Hepatocyte (in vitro differentiated cells): ENCODE results near the gene PSME1. TPM values are rescaled to one million over a fixed set of nuclear protein-coding genes. Genes with fewer than 3 reads are reported as not detected.

ENCODE experiments used
- DNase-seq: peaks from one replicate; pipeline ENCODE4 v3.0.0-alpha.2; 2016; ENCODE audit warnings: low spot score
- H2AFZ ChIP-seq: fragments of 200-600 bp; sonication (generic); 2 replicates; pipeline ENCODE4 v1.6.0; 2016; ENCODE audit warnings: antibody characterized with exemption, mild to moderate bottlenecking
- H3K27ac ChIP-seq: fragments of 200-600 bp; sonication (generic); 2 replicates; pipeline ENCODE4 v1.5.1; 2016; ENCODE audit warnings: mild to moderate bottlenecking
- H3K27me3 ChIP-seq: fragments of 200-600 bp; sonication (generic); 2 replicates; pipeline ENCODE4 v1.6.1; 2016
- H3K36me3 ChIP-seq: fragments of 200-600 bp; sonication (generic); replicated peaks from 2 replicates; pipeline ENCODE4 v1.5.1; 2016; ENCODE audit warnings: low read depth; ENCODE audit not compliant: insufficient read depth
- H3K4me1 ChIP-seq: fragments of 200-600 bp; sonication (generic); 2 replicates; pipeline ENCODE4 v1.5.1; 2016; ENCODE audit warnings: mild to moderate bottlenecking, moderate library complexity; ENCODE audit not compliant: insufficient read depth
- H3K4me2 ChIP-seq: fragments of 200-600 bp; sonication (generic); 2 replicates; pipeline ENCODE4 v1.6.0; 2016
- H3K4me3 ChIP-seq: fragments of 200-600 bp; sonication (generic); 2 replicates; pipeline ENCODE4 v1.5.1; 2016; ENCODE audit warnings: mild to moderate bottlenecking
- H3K79me2 ChIP-seq: fragments of 200-600 bp; sonication (generic); 2 replicates; pipeline ENCODE4 v1.6.0; 2017; ENCODE audit warnings: mild to moderate bottlenecking
- H3K9me2 ChIP-seq: fragments of 200-600 bp; sonication (generic); replicated peaks from 2 replicates; pipeline ENCODE4 v1.6.0; 2017; ENCODE audit warnings: mild to moderate bottlenecking; ENCODE audit not compliant: insufficient read depth
- H3K9me3 ChIP-seq: fragments of 200-600 bp; sonication (generic); 2 replicates; pipeline ENCODE4 v1.5.1; 2016; ENCODE audit warnings: low read depth, mild to moderate bottlenecking
- H4K20me1 ChIP-seq: fragments of 200-600 bp; sonication (generic); 2 replicates; pipeline ENCODE4 v1.6.0; 2016; ENCODE audit warnings: mild to moderate bottlenecking; ENCODE audit not compliant: insufficient read depth, poor library complexity, severe bottlenecking
- CTCF ChIP-seq: fragments of 200-600 bp; sonication (generic); IDR thresholded peaks from 2 replicates; pipeline ENCODE4 v1.5.1; 2016; ENCODE audit warnings: antibody characterized with exemption, mild to moderate bottlenecking; ENCODE audit not compliant: poor library complexity
- EZH2 ChIP-seq: fragments of 200-600 bp; sonication (generic); IDR thresholded peaks from 2 replicates; pipeline ENCODE4 v1.6.1; 2016; ENCODE audit warnings: antibody characterized with exemption, mild to moderate bottlenecking, borderline replicate concordance
- EZH2phosphoT487 ChIP-seq: fragments of 200-600 bp; sonication (generic); IDR thresholded peaks from one replicate; pipeline ENCODE4 v1.6.1; 2018; ENCODE audit warnings: antibody characterized with exemption, mild to moderate bottlenecking, low read depth, moderate library complexity; ENCODE audit not compliant: unreplicated experiment, severe bottlenecking
- WGBS: methylation state at CpG from one replicate; pipeline ENCODE4 v1.1.6; 2016; ENCODE audit warnings: low lambda C conversion rate; ENCODE audit errors: missing lambda C conversion rate; 5-methylcytosine and 5-hydroxymethylcytosine counted together
- polyA plus RNA-seq: library from polyadenylated mRNA; unstranded; fragments of >200 nt; fragmentation: Nextera tagmentation; extraction: Ambion mirVana; gene quantifications from 2 replicates; pipeline ENCODE4 v1.2.1, GENCODE V29; 2016
- total RNA-seq: library from RNA; depleted of rRNA; stranded (reverse); fragments of >200 nt; gene quantifications from 2 replicates; pipeline ENCODE4 v1.2.3, GENCODE V29; 2014

The PSME1 gene
- total and polyA plus RNA-seq, 2 experiments from 2014 or later: 123 to 238 TPM

GRCh38 chr14:24149302-24149969 is 13.4 kb downstream of the PSME1 start:
- no peaks in the 10 kb centered on the region for H3K27me3 ChIP-seq
- peaks cover 6% of the 10 kb centered on the region for H4K20me1 ChIP-seq
- WGBS: 99% methylated on average over 3 of the region's 3 CpGs
- peaks cover 45% of the 10 kb centered on the region for H3K79me2 ChIP-seq
- no peaks in the 10 kb centered on the region for H3K36me3 ChIP-seq
- no peaks in the 10 kb centered on the region for H3K9me2 ChIP-seq
- H2AFZ ChIP-seq: no peak overlapping the region
- H3K4me2 ChIP-seq: no peak overlapping the region
- peaks cover 15% of the 10 kb centered on the region for H3K4me1 ChIP-seq
- no peak for DNase-seq
- no peak overlapping the region for H3K27ac ChIP-seq
- TF ChIP-seq EZH2phosphoT487: no peak
- no peak for TF ChIP-seq EZH2
- no peak for TF ChIP-seq CTCF
- H3K4me3 ChIP-seq: no peak overlapping the region
- no peaks in the 10 kb centered on the region for H3K9me3 ChIP-seq

- peaks cover 6% of the 10 kb centered on the region for H4K20me1 ChIP-seq
- H3K9me3 ChIP-seq: no peaks in the 10 kb centered on the region
- no peak overlapping the region for H3K4me3 ChIP-seq
- H3K79me2 ChIP-seq: peaks cover 39% of the 10 kb centered on the region
- H2AFZ ChIP-seq: no peak overlapping the region
- H3K27me3 ChIP-seq: no peaks in the 10 kb centered on the region
- H3K36me3 ChIP-seq: no peaks in the 10 kb centered on the region
- no peak for DNase-seq
- no peaks in the 10 kb centered on the region for H3K9me2 ChIP-seq
- peaks cover 15% of the 10 kb centered on the region for H3K4me1 ChIP-seq
- WGBS: 94% methylated on average over 9 of the region's 9 CpGs
- no peak overlapping the region for H3K27ac ChIP-seq
- H3K4me2 ChIP-seq: no peak overlapping the region
- TF ChIP-seq EZH2: no peak
- TF ChIP-seq EZH2phosphoT487: no peak
- TF ChIP-seq CTCF: no peak
These were observed 14.1 kb downstream of the PSME1 start for GRCh38 chr14:24150061-24150460.

GRCh38 chr14:24150567-24150966 is 14.6 kb downstream of the PSME1 start:
- Histone ChIP-seq H3K27ac (no peak overlapping the region), H3K9me2 (no peaks in the 10 kb centered on the region), H3K79me2 (peaks cover 34% of the 10 kb centered on the region), H2AFZ (no peak overlapping the region), H3K36me3 (no peaks in the 10 kb centered on the region), H3K4me2 (no peak overlapping the region), H3K4me1 (peaks cover 12% of the 10 kb centered on the region), H3K27me3 (no peaks in the 10 kb centered on the region), H4K20me1 (peaks cover 6% of the 10 kb centered on the region), H3K9me3 (no peaks in the 10 kb centered on the region), H3K4me3 (no peak overlapping the region)
- DNase-seq: no peak
- TF ChIP-seq EZH2phosphoT487: no peak
- no peak for TF ChIP-seq EZH2
- TF ChIP-seq CTCF: no peak
- WGBS: 96% methylated on average over 7 of the region's 9 CpGs
